ENCODE data around the gene DNAJC5G. TPM values are rescaled to one million over a fixed set of nuclear protein-coding genes. Genes with fewer than 3 reads are reported as not detected.
"Not testable (repeated sequence)": the region's sequence is repeated elsewhere in the genome, so short reads cannot be mapped to it uniquely, and the experiment has no call there.

Gene DNAJC5G
- total RNA-seq, 1 donor from 2014 or later, result 1.4 TPM

GRCh38 chr2:27251766-27252165 lies 23.5 kb upstream of the DNAJC5G start:
- no peak for DNase-seq (ENCODE audit: low read depth in 2 of 2)

- no peak for DNase-seq (ENCODE audit: low read depth in 2 of 2)
Measured at GRCh38 chr2:27255187-27255586, 20.0 kb upstream of the DNAJC5G start.

DNA sequence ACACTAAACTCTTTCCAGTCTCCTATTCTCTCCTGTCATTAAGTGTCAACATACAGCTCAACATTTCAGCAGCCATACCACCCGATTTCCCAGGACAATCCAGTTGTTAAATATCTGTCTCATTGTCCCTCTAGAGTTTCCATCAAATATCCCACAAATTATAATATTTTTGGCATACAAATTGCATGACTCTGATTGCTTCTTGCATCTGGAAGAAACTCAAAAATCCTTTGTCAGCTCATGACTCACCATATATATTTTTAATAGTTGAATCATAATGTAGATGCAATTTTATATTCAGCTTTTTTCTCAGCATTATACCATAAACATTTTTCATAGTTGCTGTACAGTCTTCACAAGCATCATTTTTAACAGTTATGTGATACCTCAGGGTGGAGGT lies 19.6 kb upstream of the DNAJC5G start:
- no peak for DNase-seq (ENCODE audit: low read depth in 2 of 2)

- DNase-seq (ENCODE audit: low read depth in 2 of 2), result no peak
Measured at GRCh38 chr2:27256855-27257454, 18.3 kb upstream of the DNAJC5G start.

DNA sequence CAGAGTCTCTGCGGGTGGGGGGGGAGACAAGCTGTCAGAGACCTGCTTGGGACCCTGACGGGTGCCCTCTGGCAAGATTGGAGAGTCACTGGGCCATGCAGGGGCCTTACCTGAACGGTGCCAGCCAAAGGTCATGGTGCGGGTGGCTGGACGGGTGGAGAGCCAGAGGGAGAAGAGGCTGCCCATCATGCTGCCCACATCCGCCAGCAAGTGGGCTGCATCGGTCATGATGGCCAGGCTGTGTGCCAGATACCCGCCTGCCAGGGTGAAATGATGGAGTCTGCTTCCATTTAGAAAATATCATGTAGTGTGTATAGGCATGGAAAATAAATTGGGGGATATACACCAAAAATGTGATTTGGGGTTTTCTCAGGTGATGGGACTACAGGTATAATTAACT lies 17.2 kb upstream of the DNAJC5G start:
- DNase-seq (ENCODE audit: low read depth in 2 of 2), result no peak

GRCh38 chr2:27261241-27261925 lies 13.8 kb upstream of the DNAJC5G start:
- DNase-seq (ENCODE audit: low read depth in 2 of 2), result no peak

GRCh38 chr2:27261926-27262298 lies 13.3 kb upstream of the DNAJC5G start:
- DNase-seq (ENCODE audit: low read depth in 2 of 2), result no peak

DNA sequence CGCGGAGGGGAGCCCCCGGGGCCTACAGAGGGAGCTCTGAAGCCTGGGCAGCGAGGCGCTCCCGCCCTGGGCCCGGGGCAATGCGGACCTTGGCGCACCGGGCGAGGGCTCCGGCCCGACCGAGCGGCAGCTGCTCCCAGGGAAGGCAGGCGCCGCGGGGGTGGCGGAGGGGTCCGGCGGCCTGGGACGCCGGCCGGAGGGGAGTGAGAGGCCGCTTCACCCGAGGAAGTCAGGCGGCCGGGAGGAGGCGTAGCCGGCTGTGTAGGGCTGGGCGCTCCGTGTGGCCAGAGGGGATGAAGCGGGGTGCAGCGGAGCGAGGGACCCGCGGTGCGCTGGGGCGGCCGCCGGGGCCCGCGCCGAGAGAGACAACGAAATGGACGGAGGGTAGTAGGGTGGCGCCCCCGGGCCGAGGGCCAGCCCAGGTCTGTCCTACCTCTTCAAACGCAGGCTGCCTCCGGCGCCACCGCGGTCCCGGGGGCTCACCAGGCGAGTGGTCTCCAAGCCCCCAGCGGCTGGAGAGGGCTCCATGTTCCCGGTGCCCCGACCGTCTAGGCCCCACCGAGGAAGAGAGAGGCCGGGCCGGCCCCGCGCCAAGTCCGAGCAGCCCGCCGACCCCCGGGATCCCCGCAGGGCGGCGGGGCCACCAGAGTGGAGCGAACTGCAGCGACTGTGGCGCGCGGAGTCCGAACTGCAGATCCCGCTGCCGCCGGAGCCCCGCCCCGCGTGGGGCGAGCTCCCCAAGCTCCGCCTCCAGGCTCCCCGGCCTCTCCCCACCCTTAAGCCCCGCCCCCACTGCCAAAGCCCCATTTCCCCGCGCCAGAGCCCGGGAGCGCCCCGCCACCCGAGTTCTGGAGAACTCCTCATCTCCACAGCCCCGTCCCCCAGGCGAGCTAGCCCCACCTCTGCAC lies 12.6 kb upstream of the DNAJC5G start, which contains the start of gene SLC30A3:
TSS of gene SLC30A3 (minus strand) at position 669 of the 908 bp plus-strand sequence. CDS start at position 528, 141 bp downstream.
- DNase-seq (ENCODE audit: low read depth in 2 of 2), result peak; percentile 27 to 87

DNA sequence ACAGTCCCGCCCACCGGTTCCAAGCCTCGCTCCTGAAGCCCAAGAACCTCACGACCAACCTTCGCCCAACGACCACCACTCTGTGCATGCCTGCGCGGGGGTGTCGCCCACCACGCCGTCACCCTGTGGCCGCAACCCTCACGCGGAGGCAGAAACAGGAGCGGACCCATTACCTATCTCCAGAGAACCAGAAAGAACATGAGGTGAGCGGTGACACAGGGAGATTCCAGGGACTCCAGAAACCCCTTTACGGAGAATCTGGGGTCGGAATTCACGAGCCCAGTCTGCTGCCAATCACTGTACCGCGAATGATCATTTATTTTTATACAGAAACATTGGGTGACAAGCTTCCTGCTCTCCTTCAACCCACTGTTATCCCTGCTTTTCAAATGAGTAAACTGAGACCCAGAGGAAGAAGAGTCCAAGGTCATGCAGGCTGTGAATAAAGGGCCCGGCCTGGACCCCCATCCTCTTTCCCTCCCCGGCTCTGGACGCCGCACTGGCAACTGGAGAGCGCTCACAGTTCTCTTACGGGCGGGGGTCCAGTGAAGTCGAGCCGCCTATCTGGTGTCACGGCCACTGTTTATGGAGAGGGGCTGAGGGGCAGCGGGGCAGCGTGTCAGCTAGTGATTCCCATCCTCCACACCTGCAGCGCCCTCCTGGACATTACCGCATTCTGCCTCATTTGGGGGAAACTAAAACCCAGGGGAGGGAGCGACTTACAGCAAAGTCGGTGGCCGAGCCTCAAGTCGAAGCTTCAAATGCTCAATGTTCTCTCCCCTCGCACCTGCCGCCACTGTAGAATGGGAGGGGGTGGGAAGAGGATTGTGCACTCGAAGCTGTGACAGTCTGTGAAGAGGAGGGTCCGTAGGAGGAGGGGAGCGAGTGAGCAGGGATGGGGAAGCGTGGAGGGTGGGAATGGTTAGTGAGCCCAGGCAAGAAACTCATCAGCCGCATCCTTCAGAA lies 11.7 kb upstream of the DNAJC5G start:
- DNase-seq (ENCODE audit: low read depth in 2 of 2), result no peak

DNA sequence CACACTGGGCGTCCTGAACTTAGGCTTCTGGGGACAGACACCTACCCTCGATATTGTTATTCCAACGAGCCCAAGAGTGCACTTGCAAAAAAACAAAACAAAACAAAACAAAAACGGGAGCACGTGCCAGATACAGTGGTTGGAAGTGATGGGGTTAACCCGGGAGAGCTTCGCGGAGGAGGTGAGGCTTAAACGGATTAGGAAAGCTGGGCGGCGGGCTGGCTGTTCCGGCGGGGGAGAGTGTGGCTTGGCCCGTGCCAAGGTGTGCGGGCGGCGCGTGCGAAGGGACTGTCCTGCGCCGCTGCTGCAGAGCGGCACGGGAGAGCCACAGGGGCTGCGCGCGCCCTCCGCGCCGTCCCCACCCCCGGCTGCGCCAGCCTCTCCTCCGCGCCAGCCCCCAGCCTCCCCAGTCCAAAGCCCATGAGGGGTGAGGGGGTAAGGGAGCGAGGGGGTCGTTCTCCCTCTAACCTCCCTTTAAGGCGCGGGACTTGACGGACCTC lies 10.9 kb upstream of the DNAJC5G start:
- peak in 1 of 2 donors; percentile 59 for DNase-seq (ENCODE audit: low read depth in 2 of 2)

GRCh38 chr2:27264753-27265535 lies 10.3 kb upstream of the DNAJC5G start:
- peak; percentile 73 to 95 for DNase-seq (ENCODE audit: low read depth in 2 of 2)

- DNase-seq (ENCODE audit: low read depth in 2 of 2), result no peak
Measured at GRCh38 chr2:27265536-27265870, 9.7 kb upstream of the DNAJC5G start.

DNA sequence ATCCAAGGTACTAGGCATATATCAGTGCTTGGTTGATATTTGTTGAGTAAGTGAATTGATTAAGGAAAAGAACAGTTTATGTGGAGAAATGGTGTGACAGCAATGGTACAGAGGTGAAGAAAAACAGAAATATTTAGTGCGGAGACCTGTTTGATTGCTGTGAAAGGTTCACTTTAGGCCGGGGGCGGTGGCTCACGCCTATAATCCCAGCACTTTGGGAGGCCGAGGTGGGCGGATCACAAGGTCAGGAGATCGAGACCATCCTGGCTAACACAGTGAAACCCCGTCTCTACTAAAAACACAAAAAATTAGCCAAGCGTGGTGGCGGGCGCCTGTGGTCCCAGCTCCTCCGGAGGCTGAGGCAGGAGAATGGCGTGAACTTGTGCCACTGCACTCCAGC lies 6.9 kb upstream of the DNAJC5G start:
- DNase-seq (ENCODE audit: low read depth in 2 of 2), result not testable (repeated sequence)

DNA sequence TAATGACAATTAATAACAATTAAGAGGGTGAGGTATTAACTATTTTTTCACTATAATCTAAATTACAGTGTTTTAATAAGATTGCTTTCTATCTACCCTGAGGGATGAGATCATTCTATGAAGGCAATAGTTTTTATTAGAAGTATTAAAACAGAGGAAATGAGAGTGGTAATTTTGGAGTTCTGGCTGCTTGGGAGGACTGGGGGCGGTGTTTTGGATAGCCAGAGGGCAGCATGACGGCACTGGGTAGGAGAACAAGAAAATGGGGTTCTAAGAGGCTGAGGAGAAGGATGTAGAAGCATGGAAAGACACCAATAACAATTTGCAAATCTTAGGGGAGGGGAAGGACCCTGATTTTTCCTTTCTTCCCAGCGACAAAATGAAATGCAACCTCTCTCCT lies 5.1 kb upstream of the DNAJC5G start:
- DNase-seq (ENCODE audit: low read depth in 2 of 2), result no peak

GRCh38 chr2:27270670-27271069 lies 4.6 kb upstream of the DNAJC5G start:
- no peak for DNase-seq (ENCODE audit: low read depth in 2 of 2)

DNA sequence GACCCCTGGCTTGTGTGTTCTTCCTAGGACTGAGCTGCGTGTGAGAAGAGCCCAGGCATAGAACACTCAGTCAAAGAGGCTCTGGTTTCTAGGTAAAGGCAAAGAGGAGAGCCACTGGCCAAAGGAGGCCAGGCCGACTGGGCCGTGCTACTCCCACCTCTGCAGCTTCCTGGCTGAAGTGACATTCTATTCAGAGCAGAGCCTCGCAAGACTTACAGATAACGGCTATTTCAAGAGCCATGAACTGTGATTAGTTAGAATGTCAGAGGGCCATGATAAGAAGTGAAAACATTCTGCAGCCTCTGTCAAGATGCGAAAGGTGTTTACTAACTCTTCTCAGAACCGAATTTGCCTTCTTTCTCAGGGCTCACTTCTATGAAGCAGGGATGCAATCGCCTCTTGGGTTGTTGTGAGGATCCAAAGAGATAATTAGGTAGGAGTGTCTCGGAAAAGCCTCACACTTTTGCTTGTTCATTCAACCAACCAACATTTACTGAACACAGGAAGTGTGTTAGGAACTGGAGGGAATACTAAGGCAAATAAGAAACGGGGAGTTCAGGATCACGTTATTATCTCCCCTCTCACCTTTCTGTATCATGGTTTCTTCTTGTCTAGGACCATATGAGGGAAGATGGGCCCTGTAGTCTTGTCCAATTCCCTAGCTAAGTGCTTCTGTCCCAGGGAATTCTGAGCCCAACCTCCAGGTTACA lies 3.4 kb upstream of the DNAJC5G start:
- DNase-seq (ENCODE audit: low read depth in 2 of 2), result no peak

GRCh38 chr2:27272537-27273522 lies 2.4 kb upstream of the DNAJC5G start:
- DNase-seq (ENCODE audit: low read depth in 2 of 2), result not testable (repeated sequence)

DNA sequence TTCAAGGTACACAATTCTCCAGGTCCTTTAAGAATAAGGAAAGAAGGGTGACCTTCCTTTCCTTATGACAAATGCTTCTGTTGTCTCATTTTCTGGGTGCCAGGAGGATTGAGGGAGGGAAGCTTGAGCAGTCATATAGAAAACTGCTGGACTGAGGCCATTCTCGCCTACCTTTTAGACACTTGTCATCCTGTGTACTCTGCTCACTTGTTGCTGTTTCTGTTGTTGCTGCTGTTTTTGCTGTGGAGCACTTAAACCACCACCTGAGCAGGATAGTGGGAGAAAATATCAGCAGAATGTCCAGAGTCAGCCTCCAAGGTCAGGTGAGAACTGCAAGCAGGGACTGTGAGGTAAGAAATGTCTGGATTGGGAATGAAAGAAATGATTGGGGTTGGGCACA lies 2.8 kb downstream of the DNAJC5G start:
- DNase-seq (ENCODE audit: low read depth in 2 of 2), result no peak

All from lung microvascular endothelial cell (primary cell).